Right lung (tissue), 5 donors: Measurements from ENCODE around the gene ICAM4. TPM values are rescaled to one million over a fixed set of nuclear protein-coding genes. Genes with fewer than 3 reads are reported as not detected.
"Not testable (repeated sequence)": the region's sequence is repeated elsewhere in the genome, so short reads cannot be mapped to it uniquely, and the experiment has no call there.

ENCODE experiments used
- DNase-seq, 2 donors: peaks; one replicate each; pipeline ENCODE4 v3.0.0-alpha.2; 2013
- polyA plus RNA-seq, 5 donors: library from polyadenylated mRNA; unstranded; fragments of 120-200 nt; gene quantifications; one replicate each; pipeline versions ENCODE4 v1.2.1 to v1.2.3, GENCODE V29; 2013; ENCODE audit warnings: inconsistent platforms in 1 of 5, low replicate concordance in 1 of 5; ENCODE audit not compliant: insufficient read length in 5 of 5, insufficient read depth in 1 of 5

ICAM4 gene
- polyA plus RNA-seq, 5 donors: 10.1 to 25.3 (median 15.8) TPM

DNA sequence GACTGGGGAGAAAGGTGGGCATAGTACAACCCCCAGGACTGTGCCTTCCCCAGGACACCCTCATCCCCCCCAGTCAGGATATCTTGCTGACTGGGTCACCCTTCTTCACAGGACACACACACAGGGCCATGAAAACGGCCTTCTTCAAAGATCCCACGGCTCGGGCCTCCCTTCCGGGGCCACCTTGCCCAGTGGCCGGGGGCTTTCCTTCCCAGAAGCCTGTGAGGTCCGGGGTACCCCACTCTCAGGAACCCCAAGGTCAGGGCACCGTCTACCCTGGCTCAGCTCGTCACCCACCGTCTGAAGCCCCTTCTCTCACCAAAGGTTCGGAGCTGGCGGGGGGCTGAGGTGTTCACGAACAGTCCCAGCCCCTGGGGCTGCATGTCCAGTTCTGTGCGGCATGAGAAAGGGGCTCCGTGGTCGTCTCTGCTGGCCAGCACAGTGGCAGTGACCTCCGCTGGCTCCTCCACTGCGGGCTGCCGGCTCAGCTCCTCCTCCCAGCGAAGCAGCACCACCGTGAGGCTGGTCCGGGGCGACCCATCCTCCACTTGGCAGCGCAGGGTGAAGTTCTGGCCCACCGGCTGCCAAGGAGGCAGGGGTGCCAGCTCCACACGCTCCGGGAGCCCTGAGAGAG is 48.7 kb downstream of the ICAM4 start:
- no peak for DNase-seq

DNA sequence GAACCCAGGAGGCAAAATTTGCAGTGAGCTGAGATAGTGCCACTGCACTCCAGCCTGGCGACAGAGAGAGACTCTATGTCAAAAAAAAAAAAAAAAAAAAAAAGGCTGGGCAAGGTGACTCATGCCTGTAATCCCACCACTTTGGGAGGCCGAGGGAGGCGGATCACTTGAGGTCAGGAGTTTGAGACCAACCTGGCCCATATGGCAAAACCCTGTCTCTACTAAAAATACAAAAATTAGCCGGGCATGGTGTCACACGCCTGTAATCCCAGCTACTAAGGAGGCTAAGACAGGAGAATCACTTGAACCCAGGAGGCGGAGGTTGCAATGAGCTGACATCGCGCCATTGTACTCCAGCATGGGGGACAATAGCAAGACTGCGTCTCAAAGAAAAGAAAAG is 50.0 kb downstream of the ICAM4 start:
- not testable (repeated sequence) for DNase-seq

Other genes with a start within 250 kb of the ICAM4 start
- 10 to 100 TPM; 28.6 to 38.7 (median 36.3) TPM for gene SHFL, start 200.6 kb upstream of the ICAM4 start, polyA plus RNA-seq
- 1 to 10 TPM; 1.0 to 3.0 (median 2.2) TPM for gene ANGPTL6, start 184.3 kb upstream of the ICAM4 start, polyA plus RNA-seq
- 10 to 100 TPM; 22.1 to 34.9 (median 24.0) TPM for gene PPAN, start 180.6 kb upstream of the ICAM4 start, polyA plus RNA-seq
- gene P2RY11, start 175.3 kb upstream of the ICAM4 start, polyA plus RNA-seq: 10 to 100 TPM in 3 of 5 donors, 1 to 10 TPM in 2; 7.1 to 15.1 (median 10.9) TPM
- gene EIF3G, start 167.1 kb upstream of the ICAM4 start, polyA plus RNA-seq: 100 to 1,000 TPM; 154 to 238 (median 197) TPM
- 100 to 1,000 TPM; 126 to 142 (median 131) TPM for gene DNMT1, start 92.0 kb upstream of the ICAM4 start, polyA plus RNA-seq
- gene S1PR2, start 55.6 kb upstream of the ICAM4 start, polyA plus RNA-seq: 10 to 100 TPM; 31.6 to 49.2 (median 37.2) TPM
- 10 to 100 TPM; 26.7 to 51.0 (median 30.5) TPM for gene MRPL4, start 34.7 kb upstream of the ICAM4 start, polyA plus RNA-seq
- gene ICAM1, start 15.8 kb upstream of the ICAM4 start, polyA plus RNA-seq: 10 to 100 TPM; 14.2 to 25.1 (median 16.8) TPM
- 10 to 100 TPM in 3 of 5 donors, 1 to 10 TPM in 2; 4.3 to 22.3 (median 12.6) TPM for gene ICAM5, start 3.0 kb downstream of the ICAM4 start, polyA plus RNA-seq
- 10 to 100 TPM in 1 of 5 donors, 1 to 10 TPM in 4; 5.1 to 12.8 (median 8.4) TPM for gene ZGLP1, start 22.9 kb downstream of the ICAM4 start, polyA plus RNA-seq
- gene FDX2, start 29.1 kb downstream of the ICAM4 start, polyA plus RNA-seq: 10 to 100 TPM; 15.3 to 27.2 (median 19.3) TPM
- gene RAVER1, start 46.6 kb downstream of the ICAM4 start, polyA plus RNA-seq: 10 to 100 TPM; 19.3 to 41.3 (median 24.8) TPM
- 10 to 100 TPM in 3 of 5 donors, 1 to 10 TPM in 2; 9.3 to 17.6 (median 10.6) TPM for gene ICAM3, start 52.7 kb downstream of the ICAM4 start, polyA plus RNA-seq
- gene TYK2, start 93.6 kb downstream of the ICAM4 start, polyA plus RNA-seq: 100 to 1,000 TPM; 112 to 162 (median 149) TPM
- 100 to 1,000 TPM; 147 to 223 (median 164) TPM for gene CDC37, start 116.6 kb downstream of the ICAM4 start, polyA plus RNA-seq
- 10 to 100 TPM in 1 of 5 donors, 1 to 10 TPM in 4; 3.7 to 10.1 (median 8.7) TPM for gene PDE4A, start 133.6 kb downstream of the ICAM4 start, polyA plus RNA-seq
- 10 to 100 TPM; 66.3 to 78.0 (median 76.7) TPM for gene KEAP1, start 216.4 kb downstream of the ICAM4 start, polyA plus RNA-seq
- under 1 TPM; 0.41 to 0.87 (median 0.65) TPM for gene S1PR5, start 230.5 kb downstream of the ICAM4 start, polyA plus RNA-seq